Measurements from ENCODE around the gene DNASE1L3.

DNA sequence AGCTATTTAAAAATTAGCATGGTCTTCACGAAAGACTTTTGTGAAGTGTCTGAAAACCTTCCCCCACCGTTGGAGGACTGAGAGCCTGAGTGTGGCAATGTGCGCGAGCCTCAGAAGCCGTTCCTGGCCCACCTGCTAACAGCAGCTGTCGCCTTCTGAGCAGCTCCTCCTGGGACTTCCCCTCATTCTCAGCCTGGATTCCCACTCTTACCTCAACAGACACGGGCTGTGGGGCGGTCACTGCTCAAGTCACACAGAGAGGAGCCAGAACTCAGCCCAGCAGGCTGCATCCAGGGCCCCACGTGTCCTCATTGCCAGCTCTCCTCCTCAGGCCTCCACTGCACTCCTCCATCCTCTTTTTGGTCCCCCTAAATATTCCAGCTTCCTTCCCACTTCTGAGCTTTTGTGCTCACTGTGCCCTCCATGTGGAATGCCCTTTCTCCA, 7.8 kb downstream of the DNASE1L3 start:
- no peak for TF ChIP-seq POLR2AphosphoS5 (IDR thresholded peaks at IDR 0.05; ENCODE audit: low read depth, low read length)
- TF ChIP-seq ZNF121 (CRISPR knock-in tag; IDR thresholded peaks at IDR 0.05), result no peak
- TF ChIP-seq, protein P1, sequence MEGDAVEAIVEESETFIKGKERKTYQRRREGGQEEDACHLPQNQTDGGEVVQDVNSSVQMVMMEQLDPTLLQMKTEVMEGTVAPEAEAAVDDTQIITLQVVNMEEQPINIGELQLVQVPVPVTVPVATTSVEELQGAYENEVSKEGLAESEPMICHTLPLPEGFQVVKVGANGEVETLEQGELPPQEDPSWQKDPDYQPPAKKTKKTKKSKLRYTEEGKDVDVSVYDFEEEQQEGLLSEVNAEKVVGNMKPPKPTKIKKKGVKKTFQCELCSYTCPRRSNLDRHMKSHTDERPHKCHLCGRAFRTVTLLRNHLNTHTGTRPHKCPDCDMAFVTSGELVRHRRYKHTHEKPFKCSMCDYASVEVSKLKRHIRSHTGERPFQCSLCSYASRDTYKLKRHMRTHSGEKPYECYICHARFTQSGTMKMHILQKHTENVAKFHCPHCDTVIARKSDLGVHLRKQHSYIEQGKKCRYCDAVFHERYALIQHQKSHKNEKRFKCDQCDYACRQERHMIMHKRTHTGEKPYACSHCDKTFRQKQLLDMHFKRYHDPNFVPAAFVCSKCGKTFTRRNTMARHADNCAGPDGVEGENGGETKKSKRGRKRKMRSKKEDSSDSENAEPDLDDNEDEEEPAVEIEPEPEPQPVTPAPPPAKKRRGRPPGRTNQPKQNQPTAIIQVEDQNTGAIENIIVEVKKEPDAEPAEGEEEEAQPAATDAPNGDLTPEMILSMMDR (CRISPR knock-in tag; IDR thresholded peaks at IDR 0.05), result no peak
- no peak for TF ChIP-seq ZBTB20 (CRISPR knock-in tag; IDR thresholded peaks at IDR 0.05; ENCODE audit: borderline replicate concordance, low read depth)
- TF ChIP-seq HCFC1 (IDR thresholded peaks at IDR 0.05; ENCODE audit: low read depth, low read length), result no peak
